Memory B cell (primary cell): ENCODE data around the gene SRGAP3.

ENCODE experiments used
- ATAC-seq: fragments of 150-1000 bp; cut with Tn5 transposase; 2 replicates; pipeline ENCODE4 v1.10.0; 2021; ENCODE audit warnings: low read depth, mild to moderate bottlenecking, moderate library complexity
- DNase-seq, 2 donors: peaks; one replicate each; pipeline ENCODE4 v3.0.0; 2022; ENCODE audit warnings: low spot score in 2 of 2
- H3K27ac Mint-ChIP-seq: one replicate; pipeline ENCODE4 v1.8.0; 2022; ENCODE audit warnings: mild to moderate bottlenecking, moderate library complexity, mixed read lengths
- H3K27me3 Mint-ChIP-seq: one replicate; pipeline ENCODE4 v1.8.0; 2022; ENCODE audit warnings: mixed read lengths
- H3K36me3 Mint-ChIP-seq: one replicate; pipeline ENCODE4 v1.8.0; 2022; ENCODE audit warnings: mild to moderate bottlenecking, mixed read lengths
- H3K4me1 Mint-ChIP-seq: one replicate; pipeline ENCODE4 v1.8.0; 2022; ENCODE audit warnings: mixed read lengths
- H3K4me3 Mint-ChIP-seq: one replicate; pipeline ENCODE4 v1.8.0; 2022; ENCODE audit warnings: mild to moderate bottlenecking, moderate library complexity, mixed read lengths
- H3K9me3 Mint-ChIP-seq: one replicate; pipeline ENCODE4 v1.8.0; 2022; ENCODE audit warnings: mixed read lengths

Gene SRGAP3

GRCh38 chr3:9178697-9179096 lies 70.7 kb downstream of the SRGAP3 start:
- no peak for DNase-seq
- peaks cover 6% of the 10 kb centered on the region for H3K27me3 Mint-ChIP-seq
- no peak overlapping the region for H3K4me3 Mint-ChIP-seq
- H3K27ac Mint-ChIP-seq: no peak overlapping the region
- ATAC-seq: no peak
- no peaks in the 10 kb centered on the region for H3K9me3 Mint-ChIP-seq
- H3K4me1 Mint-ChIP-seq: peaks cover 21% of the 10 kb centered on the region
- H3K36me3 Mint-ChIP-seq: no peaks in the 10 kb centered on the region

GRCh38 chr3:9175421-9175820 lies 74.0 kb downstream of the SRGAP3 start:
- no peaks in the 10 kb centered on the region for H3K36me3 Mint-ChIP-seq
- no peak overlapping the region for H3K27ac Mint-ChIP-seq
- no peak overlapping the region for H3K4me3 Mint-ChIP-seq
- H3K9me3 Mint-ChIP-seq: no peaks in the 10 kb centered on the region
- DNase-seq: no peak
- ATAC-seq: no peak
- H3K4me1 Mint-ChIP-seq: peaks cover 17% of the 10 kb centered on the region
- peaks cover 6% of the 10 kb centered on the region for H3K27me3 Mint-ChIP-seq

- Mint-ChIP-seq H3K9me3 (no peaks in the 10 kb centered on the region), H3K4me3 (no peak overlapping the region), H3K36me3 (no peaks in the 10 kb centered on the region), H3K27ac (no peak overlapping the region), H3K27me3 (peaks cover 5% of the 10 kb centered on the region), H3K4me1 (peaks cover 11% of the 10 kb centered on the region)
- no peak for DNase-seq
- ATAC-seq: no peak
These were observed 76.0 kb downstream of the SRGAP3 start for GRCh38 chr3:9173445-9173844.

GRCh38 chr3:9172851-9173321 lies 76.6 kb downstream of the SRGAP3 start:
- no peak overlapping the region for H3K4me3 Mint-ChIP-seq
- DNase-seq: no peak
- peaks cover 5% of the 10 kb centered on the region for H3K27me3 Mint-ChIP-seq
- ATAC-seq: no peak
- peaks cover 14% of the 10 kb centered on the region for H3K4me1 Mint-ChIP-seq
- H3K36me3 Mint-ChIP-seq: no peaks in the 10 kb centered on the region
- H3K9me3 Mint-ChIP-seq: no peaks in the 10 kb centered on the region
- H3K27ac Mint-ChIP-seq: no peak overlapping the region

GRCh38 chr3:9170851-9171160 lies 78.6 kb downstream of the SRGAP3 start:
- Mint-ChIP-seq H3K4me3 (no peak overlapping the region), H3K27ac (no peak overlapping the region)

GRCh38 chr3:9169956-9170850 lies 79.2 kb downstream of the SRGAP3 start:
- no peaks in the 10 kb centered on the region for H3K9me3 Mint-ChIP-seq
- DNase-seq (no peak), ATAC-seq (no peak)
- H3K4me1 Mint-ChIP-seq: peaks cover 10% of the 10 kb centered on the region
- peaks cover 3% of the 10 kb centered on the region for H3K27me3 Mint-ChIP-seq
- H3K4me3 Mint-ChIP-seq: no peak overlapping the region
- H3K36me3 Mint-ChIP-seq: no peaks in the 10 kb centered on the region
- H3K27ac Mint-ChIP-seq: no peak overlapping the region

More at GRCh38 chr3:9170851-9171160, 78.6 kb downstream of the SRGAP3 start:
- Mint-ChIP-seq H3K9me3 (no peaks in the 10 kb centered on the region), H3K27me3 (peaks cover 3% of the 10 kb centered on the region), H3K4me1 (peaks cover 10% of the 10 kb centered on the region), H3K36me3 (no peaks in the 10 kb centered on the region)
- no peak for ATAC-seq
- DNase-seq: no peak

GRCh38 chr3:9169326-9169725 lies 80.1 kb downstream of the SRGAP3 start:
- DNase-seq (no peak), ATAC-seq (no peak)
- Mint-ChIP-seq H3K4me1 (peaks cover 10% of the 10 kb centered on the region), H3K4me3 (no peak overlapping the region), H3K27me3 (peaks cover 3% of the 10 kb centered on the region), H3K36me3 (no peaks in the 10 kb centered on the region), H3K27ac (no peak overlapping the region), H3K9me3 (no peaks in the 10 kb centered on the region)

- no peak overlapping the region for H3K27ac Mint-ChIP-seq
- no peaks in the 10 kb centered on the region for H3K9me3 Mint-ChIP-seq
- no peaks in the 10 kb centered on the region for H3K36me3 Mint-ChIP-seq
- peaks cover 2% of the 10 kb centered on the region for H3K27me3 Mint-ChIP-seq
- no peak overlapping the region for H3K4me3 Mint-ChIP-seq
- H3K4me1 Mint-ChIP-seq: peaks cover 10% of the 10 kb centered on the region
- peak in 1 of 2 donors; percentile 11 for DNase-seq
- ATAC-seq: peak; percentile 86
These were observed 81.2 kb downstream of the SRGAP3 start for GRCh38 chr3:9168241-9168741.

- Mint-ChIP-seq H3K27me3 (no peaks in the 10 kb centered on the region), H3K36me3 (no peaks in the 10 kb centered on the region), H3K4me3 (no peak overlapping the region), H3K9me3 (no peaks in the 10 kb centered on the region), H3K4me1 (peaks cover 10% of the 10 kb centered on the region), H3K27ac (no peak overlapping the region)
- ATAC-seq (no peak), DNase-seq (no peak)
These were observed 82.2 kb downstream of the SRGAP3 start for GRCh38 chr3:9167222-9167621.

- Mint-ChIP-seq H3K36me3 (no peaks in the 10 kb centered on the region), H3K9me3 (no peaks in the 10 kb centered on the region), H3K27ac (no peak overlapping the region), H3K4me1 (peaks cover 12% of the 10 kb centered on the region), H3K4me3 (no peak overlapping the region), H3K27me3 (no peaks in the 10 kb centered on the region)
- DNase-seq (no peak), ATAC-seq (no peak)
These were observed 84.0 kb downstream of the SRGAP3 start for GRCh38 chr3:9165421-9165820.

- Mint-ChIP-seq H3K4me3 (no peak overlapping the region), H3K4me1 (peaks cover 4% of the 10 kb centered on the region), H3K36me3 (no peaks in the 10 kb centered on the region), H3K27ac (no peak overlapping the region), H3K9me3 (no peaks in the 10 kb centered on the region), H3K27me3 (no peaks in the 10 kb centered on the region)
- no peak for ATAC-seq
- no peak for DNase-seq
These were observed 86.2 kb downstream of the SRGAP3 start for GRCh38 chr3:9163289-9163688.

GRCh38 chr3:9161811-9162210 lies 87.6 kb downstream of the SRGAP3 start:
- H3K4me1 Mint-ChIP-seq: peaks cover 2% of the 10 kb centered on the region
- H3K36me3 Mint-ChIP-seq: no peaks in the 10 kb centered on the region
- H3K4me3 Mint-ChIP-seq: no peak overlapping the region
- no peak for DNase-seq
- no peaks in the 10 kb centered on the region for H3K9me3 Mint-ChIP-seq
- peaks cover 3% of the 10 kb centered on the region for H3K27me3 Mint-ChIP-seq
- ATAC-seq: no peak
- H3K27ac Mint-ChIP-seq: no peak overlapping the region

GRCh38 chr3:9161298-9161697 lies 88.1 kb downstream of the SRGAP3 start:
- DNase-seq (no peak), ATAC-seq (no peak)
- H3K4me3 Mint-ChIP-seq: no peak overlapping the region
- H3K36me3 Mint-ChIP-seq: no peaks in the 10 kb centered on the region
- peaks cover 2% of the 10 kb centered on the region for H3K4me1 Mint-ChIP-seq
- H3K27ac Mint-ChIP-seq: no peak overlapping the region
- H3K27me3 Mint-ChIP-seq: peaks cover 3% of the 10 kb centered on the region
- no peaks in the 10 kb centered on the region for H3K9me3 Mint-ChIP-seq

- peaks cover 2% of the 10 kb centered on the region for H3K4me1 Mint-ChIP-seq
- no peaks in the 10 kb centered on the region for H3K36me3 Mint-ChIP-seq
- no peaks in the 10 kb centered on the region for H3K9me3 Mint-ChIP-seq
- DNase-seq: no peak
- H3K4me3 Mint-ChIP-seq: no peak overlapping the region
- peaks cover 3% of the 10 kb centered on the region for H3K27me3 Mint-ChIP-seq
- H3K27ac Mint-ChIP-seq: no peak overlapping the region
- ATAC-seq: no peak
These were observed 90.4 kb downstream of the SRGAP3 start for GRCh38 chr3:9158865-9159630.
